Gastroesophageal sphincter (tissue), 2 donors: ENCODE measurements around the gene ZNF57.

Source experiments
- POLR2A ChIP-seq, 2 donors: fragments of 450-650 bp; IDR thresholded peaks; one replicate each; pipeline ENCODE4 v1.6.1; 2017; ENCODE audit warnings: antibody characterized with exemption in 2 of 2, mild to moderate bottlenecking in 2 of 2, moderate library complexity in 1 of 2
- POLR2AphosphoS5 ChIP-seq: sonication (generic); formaldehyde crosslinking; IDR thresholded peaks from one replicate; pipeline ENCODE4 v1.6.1; 2017; ENCODE audit warnings: antibody characterized with exemption

- no peak for TF ChIP-seq POLR2A (IDR thresholded peaks at IDR 0.05)
- TF ChIP-seq POLR2AphosphoS5, result no peak
These were observed 45.0 kb downstream of the ZNF57 start for GRCh38 chr19:2945575-2946184.
